ENCODE measurements around the gene SYNE3.

Gene SYNE3

DNA sequence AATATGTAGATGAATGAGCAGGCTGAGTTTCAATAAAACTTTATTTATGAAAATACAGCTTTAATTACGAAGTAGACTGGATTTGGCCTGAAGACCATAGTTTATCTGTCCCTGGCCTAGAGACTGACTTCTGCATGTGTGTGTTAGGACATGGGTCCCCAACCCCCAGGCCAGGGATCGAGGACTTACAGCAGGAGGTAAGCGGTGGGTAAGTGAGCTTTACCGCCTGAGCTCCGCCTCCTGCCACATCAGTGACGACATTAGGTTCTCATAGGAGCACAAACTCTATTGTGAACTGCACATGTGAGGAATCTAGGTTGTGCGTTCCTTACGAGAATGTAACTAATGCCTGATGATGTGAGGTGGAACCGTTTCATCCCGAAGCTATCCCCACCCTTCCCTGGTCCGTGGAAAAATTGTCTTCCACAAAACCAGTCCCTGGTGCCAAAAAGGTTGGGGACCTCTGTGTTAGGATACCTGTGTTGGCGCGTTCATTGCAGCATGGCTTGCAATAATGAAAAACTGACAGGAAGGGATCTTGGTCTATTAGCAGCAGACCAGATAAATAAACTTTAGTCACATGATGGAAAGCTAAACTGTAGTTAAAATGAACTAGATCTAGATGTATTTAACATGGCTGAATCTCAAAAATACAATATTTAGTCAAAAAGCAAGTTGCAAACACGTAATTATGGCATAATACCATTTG is 22.5 kb upstream of the SYNE3 start:
- Histone ChIP-seq H3K9ac (ENCODE audit: low read length) (no peak overlapping the region), H3K4me1 (ENCODE audit: control insufficient read depth, low read depth, low read length) (peaks cover 14% of the 10 kb centered on the region)

DNA sequence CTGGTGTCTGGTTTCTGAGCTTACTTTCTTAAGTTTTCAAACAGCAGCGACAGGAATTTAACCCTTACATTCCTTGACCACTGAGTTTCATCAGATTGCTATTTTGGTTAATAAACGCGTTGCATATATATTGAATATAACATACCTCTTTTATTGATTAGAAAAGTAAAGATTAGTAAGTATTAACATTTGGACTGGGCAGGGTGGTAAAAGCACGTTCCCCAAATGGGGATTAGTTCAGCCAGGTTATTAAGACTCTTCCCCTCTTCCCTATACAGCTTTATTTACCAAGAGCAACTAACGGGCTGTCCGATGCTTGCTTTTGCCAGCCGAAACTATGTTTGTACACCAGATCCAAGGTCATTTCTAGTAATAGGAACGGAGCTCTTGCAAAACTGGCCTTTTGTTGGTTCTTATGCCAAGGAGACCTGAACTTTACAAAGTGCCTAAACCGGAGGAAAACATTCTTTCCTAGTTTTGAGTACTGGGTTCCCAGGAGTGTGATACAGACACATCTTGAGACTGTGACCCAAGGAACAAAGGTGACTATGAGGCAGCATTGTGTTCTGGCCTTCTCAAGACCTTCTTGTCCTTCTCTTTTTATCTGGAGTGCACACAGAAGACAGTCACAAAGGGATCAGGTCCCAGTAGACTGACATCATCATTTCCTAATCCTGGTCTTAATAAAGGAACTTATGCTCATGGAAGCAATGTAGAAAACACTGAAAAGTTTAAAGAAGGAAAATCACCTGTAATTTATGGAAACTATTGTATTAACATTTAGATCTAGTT is 21.0 kb upstream of the SYNE3 start:
- Histone ChIP-seq H3K9ac (ENCODE audit: low read length) (no peak overlapping the region), H3K36me3 (ENCODE audit: control insufficient read depth, low read depth, low read length) (peaks cover 5% of the 10 kb centered on the region), H3K27me3 (ENCODE audit: control insufficient read depth, insufficient read depth, low read length) (no peaks in the 10 kb centered on the region), H3K27ac (ENCODE audit: low read length) (no peak overlapping the region), H3K4me3 (ENCODE audit: low read length) (no peak overlapping the region), H3K4me1 (ENCODE audit: control insufficient read depth, low read depth, low read length) (peaks cover 21% of the 10 kb centered on the region), H3K9me3 (ENCODE audit: control insufficient read depth, low read depth, low read length) (no peaks in the 10 kb centered on the region)

More for the DNA sequence above, 22.5 kb upstream of the SYNE3 start:
- Histone ChIP-seq H3K27me3 (ENCODE audit: control insufficient read depth, insufficient read depth, low read length) (no peaks in the 10 kb centered on the region), H3K4me3 (ENCODE audit: low read length) (no peak overlapping the region), H3K27ac (ENCODE audit: low read length) (no peak overlapping the region), H3K36me3 (ENCODE audit: control insufficient read depth, low read depth, low read length) (peaks cover under 1% of the 10 kb centered on the region), H3K9me3 (ENCODE audit: control insufficient read depth, low read depth, low read length) (no peaks in the 10 kb centered on the region)

DNA sequence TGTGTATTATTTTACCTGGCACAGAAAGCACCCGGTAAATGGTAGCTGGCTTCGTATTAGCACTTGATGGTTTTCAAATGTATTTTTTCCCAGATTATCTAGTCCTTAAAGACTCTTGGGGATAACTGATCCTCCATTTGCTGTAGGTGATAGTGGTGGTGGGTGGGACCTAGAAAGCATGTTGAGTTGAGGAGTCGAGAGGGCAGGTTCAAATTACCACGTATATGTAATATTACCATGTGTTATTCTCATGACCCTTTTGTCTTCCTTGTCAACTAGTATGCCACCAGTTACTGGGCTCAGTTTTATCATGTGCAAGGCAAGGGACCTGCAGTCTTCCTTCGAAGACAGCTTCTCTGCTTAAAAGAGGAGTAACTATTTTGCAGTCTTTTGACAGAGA is 20.2 kb upstream of the SYNE3 start:
- Histone ChIP-seq H3K36me3 (ENCODE audit: control insufficient read depth, low read depth, low read length) (peaks cover 7% of the 10 kb centered on the region), H3K4me3 (ENCODE audit: low read length) (peak overlapping the region; percentile 96), H3K27me3 (ENCODE audit: control insufficient read depth, insufficient read depth, low read length) (no peaks in the 10 kb centered on the region), H3K27ac (ENCODE audit: low read length) (no peak overlapping the region), H3K9ac (ENCODE audit: low read length) (peak overlapping the region; percentile 75), H3K4me1 (ENCODE audit: control insufficient read depth, low read depth, low read length) (peaks cover 21% of the 10 kb centered on the region), H3K9me3 (ENCODE audit: control insufficient read depth, low read depth, low read length) (no peaks in the 10 kb centered on the region)

DNA sequence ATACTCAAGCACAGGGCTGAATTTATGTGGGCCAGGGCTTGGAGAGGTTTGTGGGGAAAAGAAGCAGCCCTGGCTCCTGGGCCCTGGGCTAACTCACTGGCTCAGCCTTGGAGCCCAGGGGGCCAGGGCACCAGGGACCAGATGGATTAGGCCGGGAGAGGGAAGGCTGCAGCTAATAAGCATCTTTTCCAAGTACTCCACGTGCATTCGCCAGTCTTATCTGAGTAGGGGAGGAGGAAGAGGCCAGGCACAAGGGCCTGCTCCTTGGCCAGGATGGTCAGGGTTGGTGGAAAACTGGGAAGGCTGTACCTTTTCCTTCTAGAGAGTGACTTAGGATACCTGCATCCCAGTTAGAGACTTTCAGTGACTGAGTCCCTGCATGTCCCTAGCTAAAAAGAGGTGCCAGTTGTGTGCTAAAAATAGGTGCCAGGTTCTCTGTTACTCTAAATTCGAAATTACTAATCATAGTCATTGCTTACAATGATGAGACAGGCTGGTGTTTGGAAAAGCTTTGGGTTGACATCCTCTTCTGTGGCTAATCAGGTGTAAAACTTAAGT is 19.7 kb upstream of the SYNE3 start:
- peaks cover 7% of the 10 kb centered on the region for H3K36me3 ChIP-seq (ENCODE audit: control insufficient read depth, low read depth, low read length)
- no peaks in the 10 kb centered on the region for H3K9me3 ChIP-seq (ENCODE audit: control insufficient read depth, low read depth, low read length)
- H3K9ac ChIP-seq (ENCODE audit: low read length), result peak overlapping the region; percentile 75
- H3K4me3 ChIP-seq (ENCODE audit: low read length), result peak overlapping the region; percentile 96
- H3K27ac ChIP-seq (ENCODE audit: low read length), result no peak overlapping the region
- no peaks in the 10 kb centered on the region for H3K27me3 ChIP-seq (ENCODE audit: control insufficient read depth, insufficient read depth, low read length)
- H3K4me1 ChIP-seq (ENCODE audit: control insufficient read depth, low read depth, low read length), result peaks cover 21% of the 10 kb centered on the region

DNA sequence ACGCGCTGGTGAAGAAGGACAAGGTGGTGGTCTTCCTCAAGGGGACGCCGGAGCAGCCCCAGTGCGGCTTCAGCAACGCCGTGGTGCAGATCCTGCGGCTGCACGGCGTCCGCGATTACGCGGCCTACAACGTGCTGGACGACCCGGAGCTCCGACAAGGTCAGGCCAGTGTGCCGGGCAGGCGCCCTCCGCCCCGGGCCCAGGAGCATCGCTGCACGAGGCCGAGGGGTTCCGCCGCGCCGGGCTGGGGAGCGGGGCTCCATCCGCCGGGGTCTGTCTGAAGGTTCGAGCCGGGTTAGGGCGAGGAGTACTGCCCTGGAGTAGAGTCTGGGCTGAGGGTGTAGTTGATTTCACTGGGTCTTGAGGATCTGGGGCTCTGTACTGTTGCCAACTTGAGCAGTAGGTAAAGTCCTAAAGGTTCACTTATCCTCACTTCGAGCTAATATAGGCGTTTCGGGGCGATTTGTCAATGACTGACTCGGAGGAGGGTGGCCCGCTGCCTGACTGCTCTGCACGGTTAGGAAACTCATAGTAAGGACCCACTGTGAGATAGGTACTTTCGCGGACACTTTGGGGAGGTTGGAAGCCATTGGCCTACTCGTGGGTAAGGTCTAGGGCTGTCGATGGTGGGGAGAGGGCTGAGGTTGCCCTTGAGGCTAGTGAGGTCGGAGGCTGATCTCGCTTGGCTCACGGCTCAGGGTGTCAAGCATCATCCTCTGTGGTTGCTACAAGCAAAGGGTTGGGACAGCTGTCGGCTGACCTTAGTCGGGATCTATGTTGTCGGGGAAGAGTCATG is 19.0 kb upstream of the SYNE3 start:
- Histone ChIP-seq H3K27me3 (ENCODE audit: control insufficient read depth, insufficient read depth, low read length) (no peaks in the 10 kb centered on the region), H3K36me3 (ENCODE audit: control insufficient read depth, low read depth, low read length) (peaks cover 10% of the 10 kb centered on the region), H3K4me3 (ENCODE audit: low read length) (peak overlapping the region; percentile 96), H3K27ac (ENCODE audit: low read length) (no peak overlapping the region), H3K4me1 (ENCODE audit: control insufficient read depth, low read depth, low read length) (peaks cover 21% of the 10 kb centered on the region), H3K9me3 (ENCODE audit: control insufficient read depth, low read depth, low read length) (no peaks in the 10 kb centered on the region), H3K9ac (ENCODE audit: low read length) (peak overlapping the region; percentile 75)

DNA sequence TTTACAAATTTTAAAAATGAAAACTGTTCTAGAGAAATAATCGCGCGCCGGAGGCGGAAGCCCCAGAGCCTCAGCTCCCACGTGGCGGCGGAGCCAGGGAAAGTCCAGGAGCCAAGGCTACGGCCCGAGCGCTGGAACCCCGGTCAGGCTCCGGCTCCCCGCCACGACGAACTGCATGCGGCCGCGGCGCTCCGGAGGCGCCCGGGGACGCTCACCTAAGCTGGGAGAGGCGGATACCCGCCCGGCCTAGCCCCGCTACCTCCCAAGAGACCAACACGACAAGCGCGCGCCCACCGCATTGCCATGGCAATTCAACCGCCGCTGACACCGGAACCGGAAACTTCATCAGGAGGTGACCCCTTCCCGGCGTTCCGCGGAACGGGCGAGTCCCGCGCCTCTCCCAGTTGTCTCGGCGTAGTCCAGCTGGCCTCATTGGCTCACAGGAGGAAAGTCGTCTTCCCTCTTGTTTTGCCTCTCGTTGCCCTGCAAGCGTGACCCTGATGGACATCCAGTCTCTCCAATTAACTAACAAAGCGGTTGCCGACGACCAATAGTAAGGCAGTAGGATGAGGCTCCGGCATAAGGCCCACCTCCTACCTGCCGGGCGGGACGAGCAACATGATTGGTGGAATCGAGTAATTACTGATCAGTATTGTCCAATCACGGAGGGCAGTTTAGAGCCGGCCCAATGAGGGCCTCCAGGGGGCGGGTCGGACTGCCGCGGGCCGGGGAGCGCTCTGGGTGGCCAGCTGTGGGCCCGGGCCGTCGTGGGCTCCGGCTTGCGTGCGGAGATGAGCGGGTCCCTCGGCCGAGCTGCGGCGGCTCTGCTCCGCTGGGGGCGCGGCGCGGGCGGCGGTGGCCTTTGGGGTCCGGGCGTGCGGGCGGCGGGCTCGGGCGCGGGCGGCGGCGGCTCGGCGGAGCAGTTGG is 18.1 kb upstream of the SYNE3 start, which contains the start of gene GLRX5:
GLRX5 (plus strand) TSS at position 752 of the 927 bp plus-strand sequence; CDS start at position 792, 40 bp downstream.
- Histone ChIP-seq H3K36me3 (ENCODE audit: control insufficient read depth, low read depth, low read length) (peaks cover 10% of the 10 kb centered on the region), H3K9me3 (ENCODE audit: control insufficient read depth, low read depth, low read length) (no peaks in the 10 kb centered on the region), H3K27ac (ENCODE audit: low read length) (peak within 1 kb of the TSS; percentile 65), H3K4me3 (ENCODE audit: low read length) (peak within 1 kb of the TSS; percentile 96), H3K27me3 (ENCODE audit: control insufficient read depth, insufficient read depth, low read length) (no peaks in the 10 kb centered on the region), H3K9ac (ENCODE audit: low read length) (peak within 1 kb of the TSS; percentile 93), H3K4me1 (ENCODE audit: control insufficient read depth, low read depth, low read length) (peaks cover 21% of the 10 kb centered on the region)

DNA sequence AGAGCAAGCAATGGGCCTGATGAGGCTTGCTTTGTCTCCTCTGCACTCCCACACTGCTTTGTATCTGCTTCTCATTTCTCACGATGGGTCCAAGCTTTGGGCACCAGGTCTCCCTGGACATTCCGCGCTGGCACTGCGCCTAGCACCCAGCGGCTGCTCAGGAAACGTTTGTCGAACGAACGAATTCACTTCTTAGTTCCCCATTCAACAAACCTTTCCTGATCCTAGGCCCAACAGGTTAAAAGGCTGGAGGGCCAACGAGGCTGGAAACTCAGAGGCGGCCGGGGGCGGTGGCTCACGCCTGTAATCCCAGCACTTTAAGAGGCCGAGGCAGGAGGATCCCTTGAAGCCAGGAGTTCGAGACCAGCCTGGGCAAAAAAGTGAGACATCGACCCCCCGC is 17.4 kb upstream of the SYNE3 start:
- Histone ChIP-seq H3K36me3 (ENCODE audit: control insufficient read depth, low read depth, low read length) (peaks cover 10% of the 10 kb centered on the region), H3K4me1 (ENCODE audit: control insufficient read depth, low read depth, low read length) (peaks cover 21% of the 10 kb centered on the region), H3K27me3 (ENCODE audit: control insufficient read depth, insufficient read depth, low read length) (no peaks in the 10 kb centered on the region), H3K9me3 (ENCODE audit: control insufficient read depth, low read depth, low read length) (no peaks in the 10 kb centered on the region), H3K4me3 (ENCODE audit: low read length) (peak overlapping the region; percentile 96), H3K27ac (ENCODE audit: low read length) (peak overlapping the region; percentile 65), H3K9ac (ENCODE audit: low read length) (peak overlapping the region; percentile 93)

DNA sequence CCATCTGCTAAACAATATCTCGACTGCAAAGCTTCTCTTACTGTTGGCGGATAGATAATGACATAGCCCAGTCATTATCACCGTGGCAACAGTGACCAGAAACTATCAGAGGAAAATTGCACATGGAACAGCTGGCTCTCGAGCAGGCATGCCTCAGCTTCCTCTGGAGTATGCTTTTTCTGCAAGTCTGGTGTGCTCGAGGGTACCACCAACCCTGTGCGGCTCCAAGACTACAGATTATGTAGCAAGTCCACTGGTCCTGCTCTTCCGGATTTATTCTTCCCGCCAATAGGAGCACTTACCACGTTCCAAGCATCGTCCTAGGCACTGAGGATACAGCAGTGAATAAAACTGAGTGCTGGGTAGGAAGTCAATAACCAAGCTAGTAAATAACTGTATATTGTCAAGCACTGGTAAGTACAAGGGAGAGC is 17.0 kb upstream of the SYNE3 start:
- H3K4me1 ChIP-seq (ENCODE audit: control insufficient read depth, low read depth, low read length), result peaks cover 21% of the 10 kb centered on the region
- no peaks in the 10 kb centered on the region for H3K9me3 ChIP-seq (ENCODE audit: control insufficient read depth, low read depth, low read length)
- H3K36me3 ChIP-seq (ENCODE audit: control insufficient read depth, low read depth, low read length), result peaks cover 10% of the 10 kb centered on the region
- H3K27ac ChIP-seq (ENCODE audit: low read length), result peak overlapping the region; percentile 65
- H3K4me3 ChIP-seq (ENCODE audit: low read length), result peak overlapping the region; percentile 96
- peak overlapping the region; percentile 93 for H3K9ac ChIP-seq (ENCODE audit: low read length)
- no peaks in the 10 kb centered on the region for H3K27me3 ChIP-seq (ENCODE audit: control insufficient read depth, insufficient read depth, low read length)

DNA sequence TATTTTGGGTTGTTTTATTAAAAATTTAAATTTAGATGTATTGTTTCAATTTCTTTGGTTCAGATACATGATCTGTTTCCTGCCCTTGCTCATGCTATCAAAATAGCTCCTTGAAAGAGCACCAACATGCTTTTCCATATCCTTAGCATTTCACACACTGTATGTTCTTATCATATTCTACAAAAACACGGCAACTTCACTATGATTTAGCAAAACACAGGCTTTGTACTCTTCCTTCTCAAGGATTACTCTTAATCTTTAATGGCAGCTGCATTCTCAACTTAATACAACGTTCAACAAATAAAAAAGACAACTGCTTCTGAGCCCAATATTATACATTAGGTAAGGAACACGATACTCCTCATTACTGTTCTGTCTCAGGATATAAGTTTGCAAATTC is 15.5 kb upstream of the SYNE3 start:
- peaks cover 10% of the 10 kb centered on the region for H3K36me3 ChIP-seq (ENCODE audit: control insufficient read depth, low read depth, low read length)
- peak overlapping the region; percentile 96 for H3K4me3 ChIP-seq (ENCODE audit: low read length)
- no peaks in the 10 kb centered on the region for H3K9me3 ChIP-seq (ENCODE audit: control insufficient read depth, low read depth, low read length)
- H3K9ac ChIP-seq (ENCODE audit: low read length), result peak overlapping the region; percentile 93
- no peak overlapping the region for H3K27ac ChIP-seq (ENCODE audit: low read length)
- H3K27me3 ChIP-seq (ENCODE audit: control insufficient read depth, insufficient read depth, low read length), result no peaks in the 10 kb centered on the region
- peaks cover 19% of the 10 kb centered on the region for H3K4me1 ChIP-seq (ENCODE audit: control insufficient read depth, low read depth, low read length)

DNA sequence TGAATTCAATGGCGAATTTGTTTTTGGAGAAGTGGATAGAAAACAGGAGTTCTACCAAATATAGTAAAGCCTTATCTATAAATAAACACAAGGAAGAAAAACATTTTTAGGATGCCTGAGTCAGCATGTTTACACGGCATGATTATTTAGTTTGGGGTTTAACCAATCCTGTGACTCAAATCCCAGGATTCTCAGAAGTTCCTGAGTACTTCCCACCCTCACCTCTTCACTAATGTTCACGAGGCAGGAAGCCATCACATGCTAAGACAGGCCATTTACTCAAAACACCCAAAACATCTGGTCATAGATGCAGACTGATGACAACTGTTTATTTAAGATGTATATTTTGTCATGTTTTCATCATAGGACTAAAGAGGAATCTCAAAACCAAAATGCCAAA is 15.0 kb upstream of the SYNE3 start:
- Histone ChIP-seq H3K9ac (ENCODE audit: low read length) (no peak overlapping the region), H3K27ac (ENCODE audit: low read length) (no peak overlapping the region), H3K4me1 (ENCODE audit: control insufficient read depth, low read depth, low read length) (peaks cover 14% of the 10 kb centered on the region), H3K9me3 (ENCODE audit: control insufficient read depth, low read depth, low read length) (no peaks in the 10 kb centered on the region), H3K4me3 (ENCODE audit: low read length) (no peak overlapping the region), H3K27me3 (ENCODE audit: control insufficient read depth, insufficient read depth, low read length) (no peaks in the 10 kb centered on the region), H3K36me3 (ENCODE audit: control insufficient read depth, low read depth, low read length) (peaks cover 10% of the 10 kb centered on the region)
